Stimulated activated CD4-positive, alpha-beta T cell treated with anti-CD3 and anti-CD28 coated beads, Interleukin-15, amount 100 ng/mL, for 24 hours (primary cell): ENCODE results near the gene AMBN.

Source experiments
- DNase-seq: peaks from one replicate; pipeline ENCODE4 v3.0.0-alpha.2; 2020

The AMBN gene, protein sequence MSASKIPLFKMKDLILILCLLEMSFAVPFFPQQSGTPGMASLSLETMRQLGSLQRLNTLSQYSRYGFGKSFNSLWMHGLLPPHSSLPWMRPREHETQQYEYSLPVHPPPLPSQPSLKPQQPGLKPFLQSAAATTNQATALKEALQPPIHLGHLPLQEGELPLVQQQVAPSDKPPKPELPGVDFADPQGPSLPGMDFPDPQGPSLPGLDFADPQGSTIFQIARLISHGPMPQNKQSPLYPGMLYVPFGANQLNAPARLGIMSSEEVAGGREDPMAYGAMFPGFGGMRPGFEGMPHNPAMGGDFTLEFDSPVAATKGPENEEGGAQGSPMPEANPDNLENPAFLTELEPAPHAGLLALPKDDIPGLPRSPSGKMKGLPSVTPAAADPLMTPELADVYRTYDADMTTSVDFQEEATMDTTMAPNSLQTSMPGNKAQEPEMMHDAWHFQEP

DNA sequence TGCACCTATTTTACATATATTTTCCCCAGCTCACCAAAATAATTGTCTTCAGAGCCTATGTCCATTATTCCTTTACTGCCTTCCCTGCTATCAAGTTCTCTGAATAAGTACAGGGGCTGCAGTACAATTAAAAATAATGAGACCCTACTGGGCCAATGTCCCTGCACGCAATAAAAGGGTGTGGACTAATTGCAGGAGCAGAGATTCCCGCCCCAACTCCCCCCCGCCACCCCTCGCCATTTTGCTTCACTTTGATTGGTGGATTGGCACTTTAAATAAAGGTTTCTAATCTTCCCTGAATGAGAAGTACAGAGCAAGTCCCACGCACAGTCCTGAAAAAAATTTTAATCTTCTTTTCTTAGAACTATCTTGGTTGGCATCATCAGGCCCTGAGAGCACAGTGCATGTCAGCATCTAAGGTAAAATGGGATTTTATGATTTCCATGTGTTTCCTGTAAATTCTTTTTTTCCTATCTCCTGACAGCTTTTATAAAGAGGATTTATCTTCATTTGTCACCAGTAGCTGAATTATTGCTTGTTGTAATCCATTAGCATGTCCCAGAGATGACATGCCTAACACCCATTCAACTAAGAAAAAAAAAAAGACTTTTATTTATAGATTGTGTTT, at the start of gene AMBN:
TSS of gene AMBN (plus strand) at position 302 of the 628 bp plus-strand sequence. CDS start at position 405, 103 bp downstream.
- DNase-seq, result no peak

GRCh38 chr4:70544279-70544868, 47.7 kb upstream of the AMBN start:
- no peak for DNase-seq

- DNase-seq, result no peak
Measured at GRCh38 chr4:70556856-70557255, 35.2 kb upstream of the AMBN start.

- DNase-seq, result peak; percentile 49
Measured at GRCh38 chr4:70559211-70559830, 32.7 kb upstream of the AMBN start.

GRCh38 chr4:70559924-70560323, 32.1 kb upstream of the AMBN start:
- no peak for DNase-seq

DNA sequence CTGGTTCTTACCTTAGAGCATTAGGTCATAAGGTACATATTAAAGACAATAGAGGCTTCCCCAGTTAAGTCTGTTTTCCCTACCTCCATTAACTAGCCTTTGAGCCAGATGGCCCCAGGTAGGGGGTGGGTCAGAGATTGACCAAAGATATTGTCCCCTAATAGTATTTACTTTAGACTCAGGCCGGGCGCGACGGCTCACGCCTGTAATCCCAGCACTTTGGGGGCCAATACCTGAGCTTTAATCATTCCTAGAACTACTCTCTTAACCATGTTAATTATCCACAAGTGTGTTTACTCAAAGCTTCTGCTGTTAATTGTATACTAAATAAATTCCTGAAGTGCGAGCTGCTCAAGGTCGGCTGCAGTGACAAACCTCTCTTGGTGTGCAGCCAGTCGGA, 28.0 kb upstream of the AMBN start:
- no peak for DNase-seq

DNA sequence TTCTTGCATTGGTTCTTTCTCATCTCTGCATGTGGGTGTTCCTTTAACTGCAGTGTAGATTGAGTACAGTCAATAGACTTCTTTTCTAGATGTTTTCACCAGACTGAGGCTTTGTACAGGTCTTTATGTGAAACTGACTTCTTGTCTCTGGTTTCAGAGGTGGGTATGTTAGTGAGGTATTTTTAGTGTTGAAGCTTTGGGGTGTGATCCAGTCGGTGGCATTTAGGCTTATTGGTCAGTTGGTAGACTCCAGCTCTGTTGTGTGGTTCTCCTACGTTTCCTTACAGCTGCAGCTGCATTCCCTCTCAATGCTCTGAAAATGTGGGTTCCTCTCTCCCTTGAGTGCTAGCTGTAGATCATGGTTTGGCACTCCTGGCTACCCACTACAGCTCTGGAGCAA, 21.3 kb upstream of the AMBN start:
- no peak for DNase-seq

GRCh38 chr4:70571772-70572171, 20.3 kb upstream of the AMBN start:
- DNase-seq, result no peak

DNA sequence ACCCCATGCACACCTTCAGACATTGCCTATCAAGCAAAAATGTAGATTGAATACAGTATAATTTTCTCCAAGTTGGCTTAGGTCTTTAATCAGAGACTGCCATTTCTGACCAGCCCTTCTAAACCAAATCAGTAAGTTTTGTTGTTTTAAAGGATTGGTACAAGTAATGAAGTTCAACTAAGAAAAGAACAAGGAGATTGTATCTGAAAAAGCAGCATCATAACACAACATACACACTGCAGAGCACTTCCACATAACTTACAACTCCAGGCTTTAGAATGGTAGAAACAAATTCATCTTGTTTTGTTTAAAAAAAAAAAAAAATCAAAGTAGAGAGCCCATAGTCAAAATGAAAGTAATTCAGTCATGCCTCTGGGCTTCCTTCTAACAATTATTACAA, 16.1 kb upstream of the AMBN start:
- no peak for DNase-seq

DNA sequence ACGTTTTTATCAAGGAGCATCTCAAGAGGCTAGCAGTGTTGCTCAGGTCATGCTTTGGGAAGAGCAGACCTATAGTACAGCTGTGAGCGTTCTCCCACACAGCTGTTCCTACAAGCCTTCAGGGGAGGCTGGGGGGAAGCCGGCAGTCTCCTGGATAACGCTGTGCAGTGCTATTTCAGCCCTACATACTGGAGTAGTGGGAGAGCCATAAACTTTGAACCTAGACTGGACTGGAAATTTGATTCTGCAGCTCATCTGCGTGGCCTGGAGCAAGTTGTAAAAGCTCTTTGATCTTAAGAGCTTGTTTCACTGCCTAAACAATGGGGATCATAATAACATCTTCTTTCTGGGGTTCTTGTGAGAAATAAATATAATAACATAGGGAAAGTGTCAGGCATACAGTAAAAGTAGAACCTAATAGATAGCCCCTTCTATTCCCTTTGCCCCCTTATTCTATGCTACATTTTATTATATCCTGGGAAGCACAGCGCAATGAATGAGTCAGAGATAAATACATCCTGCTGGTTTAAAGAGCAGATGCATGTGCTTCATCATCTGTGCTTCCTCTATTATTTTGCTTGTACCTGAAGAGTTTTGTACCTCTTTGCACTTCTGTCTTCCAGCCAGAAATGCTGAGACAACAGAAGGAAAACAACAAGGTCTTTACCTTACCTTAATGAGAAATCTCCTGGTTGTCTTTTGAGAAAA, 14.7 kb upstream of the AMBN start:
- DNase-seq, result no peak

GRCh38 chr4:70581980-70582379, 10.1 kb upstream of the AMBN start:
- DNase-seq, result no peak

GRCh38 chr4:70583952-70584834, 7.9 kb upstream of the AMBN start:
- DNase-seq, result no peak

- no peak for DNase-seq
Measured at GRCh38 chr4:70586841-70587240, 5.2 kb upstream of the AMBN start.

- no peak for DNase-seq
Measured at GRCh38 chr4:70589785-70590184, 2.3 kb upstream of the AMBN start.

DNA sequence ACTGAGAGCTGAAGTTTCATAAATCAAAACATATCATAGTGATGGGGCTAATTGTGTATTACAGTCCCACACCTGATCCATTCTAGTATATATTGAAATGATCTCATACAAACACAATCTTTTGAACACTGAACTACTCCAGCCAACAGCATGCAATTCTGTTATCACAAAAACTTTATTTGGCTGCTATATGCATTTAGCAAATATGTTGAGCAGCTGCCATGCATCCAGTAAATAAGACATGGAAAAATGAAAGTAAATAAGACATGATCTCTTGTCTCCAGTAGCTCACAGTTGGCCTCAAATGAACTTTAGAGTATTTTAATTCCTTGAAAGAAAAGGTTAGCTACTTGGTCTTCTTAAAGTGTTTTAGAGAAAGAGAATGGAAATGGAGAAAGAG, 2.1 kb downstream of the AMBN start:
- DNase-seq, result no peak

GRCh38 chr4:70600305-70600704, 8.2 kb downstream of the AMBN start:
- no peak for DNase-seq

- no peak for DNase-seq
Measured at GRCh38 chr4:70600977-70601376, 8.9 kb downstream of the AMBN start.

DNA sequence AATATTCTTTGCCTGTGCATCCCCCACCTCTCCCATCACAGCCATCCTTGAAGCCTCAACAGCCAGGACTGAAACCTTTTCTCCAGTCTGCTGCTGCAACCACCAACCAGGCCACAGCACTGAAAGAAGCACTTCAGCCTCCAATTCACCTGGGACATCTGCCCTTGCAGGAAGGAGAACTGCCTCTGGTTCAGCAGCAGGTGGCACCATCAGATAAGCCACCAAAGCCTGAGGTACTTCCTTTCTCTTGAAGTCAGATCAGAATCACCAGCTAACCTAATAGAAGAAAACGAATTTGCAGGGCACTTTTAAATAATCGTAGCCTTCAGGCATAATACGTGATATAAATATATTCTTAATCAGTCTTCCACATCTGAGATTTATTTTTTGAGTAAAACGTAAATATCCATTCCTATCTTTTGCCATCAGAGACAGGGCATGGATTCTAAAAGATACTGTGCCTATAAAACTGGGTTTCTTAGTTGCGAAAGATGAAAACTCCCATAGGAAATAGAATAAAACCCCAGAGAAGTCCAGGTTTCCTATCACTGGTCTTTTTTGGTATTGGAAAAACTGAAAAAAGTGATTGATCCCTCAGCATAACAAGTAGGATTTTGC, 9.5 kb downstream of the AMBN start:
- peak; percentile 65 for DNase-seq

GRCh38 chr4:70603856-70604255, 11.8 kb downstream of the AMBN start:
- DNase-seq, result no peak

- no peak for DNase-seq
Measured at GRCh38 chr4:70606459-70606858, 14.4 kb downstream of the AMBN start.

- DNase-seq, result no peak
Measured at GRCh38 chr4:70607334-70607853, 15.3 kb downstream of the AMBN start.
